B cell (primary cell): Measurements from ENCODE around the gene PALM.

Source experiments
- EZH2 ChIP-seq: IDR thresholded peaks from 2 replicates; pipeline ENCODE4 v1.6.1; 2012; ENCODE audit warnings: borderline replicate concordance, low read depth, mild to moderate bottlenecking, moderate library complexity, low read length; ENCODE audit not compliant: insufficient read depth, poor library complexity, severe bottlenecking
- TF ChIP-seq, protein P1 (sequence below): fragments of 200-600 bp; IDR thresholded peaks from one replicate; pipeline ENCODE4 v1.8.0; 2022; ENCODE audit warnings: antibody characterized with exemption, mild to moderate bottlenecking

DNA sequence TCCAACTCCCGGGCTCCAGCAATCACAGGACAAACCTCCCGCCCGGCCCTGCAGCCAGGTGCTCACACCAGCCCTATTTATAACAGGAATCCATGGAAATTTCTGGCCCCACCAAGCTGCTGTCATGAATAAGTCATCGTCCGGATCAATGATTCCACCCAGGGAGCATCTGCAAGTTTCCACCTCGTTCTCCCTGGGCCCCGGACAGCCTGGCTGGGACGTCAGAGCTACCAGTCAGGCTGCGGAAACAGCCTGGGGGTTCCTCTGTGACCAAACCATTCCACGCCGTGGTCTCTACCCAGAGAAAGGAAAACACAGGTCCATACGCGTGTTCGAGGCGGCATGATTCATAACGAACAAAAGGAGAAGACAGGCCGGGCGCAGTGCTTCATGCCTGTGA, 67.8 kb downstream of the PALM start:
- TF ChIP-seq, protein P1, sequence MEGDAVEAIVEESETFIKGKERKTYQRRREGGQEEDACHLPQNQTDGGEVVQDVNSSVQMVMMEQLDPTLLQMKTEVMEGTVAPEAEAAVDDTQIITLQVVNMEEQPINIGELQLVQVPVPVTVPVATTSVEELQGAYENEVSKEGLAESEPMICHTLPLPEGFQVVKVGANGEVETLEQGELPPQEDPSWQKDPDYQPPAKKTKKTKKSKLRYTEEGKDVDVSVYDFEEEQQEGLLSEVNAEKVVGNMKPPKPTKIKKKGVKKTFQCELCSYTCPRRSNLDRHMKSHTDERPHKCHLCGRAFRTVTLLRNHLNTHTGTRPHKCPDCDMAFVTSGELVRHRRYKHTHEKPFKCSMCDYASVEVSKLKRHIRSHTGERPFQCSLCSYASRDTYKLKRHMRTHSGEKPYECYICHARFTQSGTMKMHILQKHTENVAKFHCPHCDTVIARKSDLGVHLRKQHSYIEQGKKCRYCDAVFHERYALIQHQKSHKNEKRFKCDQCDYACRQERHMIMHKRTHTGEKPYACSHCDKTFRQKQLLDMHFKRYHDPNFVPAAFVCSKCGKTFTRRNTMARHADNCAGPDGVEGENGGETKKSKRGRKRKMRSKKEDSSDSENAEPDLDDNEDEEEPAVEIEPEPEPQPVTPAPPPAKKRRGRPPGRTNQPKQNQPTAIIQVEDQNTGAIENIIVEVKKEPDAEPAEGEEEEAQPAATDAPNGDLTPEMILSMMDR: no peak
- TF ChIP-seq EZH2: no peak
